HEK293 (cell line): ENCODE results near the gene SSBP3.
A peak's percentile ranks its signal among the peaks of the same experiment; 100 is the strongest.

Source experiments
- CTCF ChIA-PET: fragments of 350-600 bp; formaldehyde crosslinking; extraction: SDS; loops from one replicate; lab custom pipeline; 2021; ENCODE audit warnings: antibody characterized with exemption; lab: Yijun Ruan, JAX
- POLR2A ChIA-PET: fragments of 300-600 bp; formaldehyde crosslinking; extraction: SDS; loops from one replicate; lab custom pipeline; 2020; ENCODE audit warnings: antibody characterized with exemption, inconsistent platforms; lab: Yijun Ruan, JAX
- H3K27ac ChIP-seq: fragments of 200-500 bp; sonication (Bioruptor generic); 2 replicates; pipeline ENCODE4 v1.5.1; 2014; ENCODE audit warnings: low read depth, low read length, control low read depth, inconsistent platforms; ENCODE audit errors: extremely low read depth
- H3K36me3 ChIP-seq, 2 experiments: fragments of 200-500 bp in 1 of 2; sonication (Bioruptor generic) in 1 of 2; 1 replicate in 1 of 2; 2 replicates in 1 of 2; pipeline ENCODE4 v1.5.1; 2014 to 2017; ENCODE audit warnings: inconsistent platforms in 2 of 2, low read length in 2 of 2; ENCODE audit not compliant: control insufficient read depth in 2 of 2, insufficient read depth in 1 of 2
- H3K4me1 ChIP-seq: fragments of 200-500 bp; sonication (Bioruptor generic); 2 replicates; pipeline ENCODE4 v1.5.1; 2014; ENCODE audit warnings: mild to moderate bottlenecking, low read length, inconsistent platforms; ENCODE audit not compliant: control insufficient read depth, insufficient read depth
- H3K4me3 ChIP-seq: 2 replicates; pipeline ENCODE4 v1.5.1; 2011; ENCODE audit warnings: low read depth, mild to moderate bottlenecking, control low read depth, low read length, moderate library complexity
- H3K9me3 ChIP-seq: fragments of 200-500 bp; sonication (Bioruptor generic); 2 replicates; pipeline ENCODE4 v1.5.1; 2014; ENCODE audit warnings: low read depth, low read length, inconsistent platforms; ENCODE audit not compliant: control insufficient read depth, insufficient read depth
- ATF2 ChIP-seq: fragments of 450-650 bp; formaldehyde crosslinking; IDR thresholded peaks from 2 replicates; pipeline ENCODE4 v1.5.1; 2016; ENCODE audit warnings: missing biosample characterization, missing genetic modification characterization, low read depth
- EGR2 ChIP-seq: fragments of 450-650 bp; formaldehyde crosslinking; IDR thresholded peaks from 2 replicates; pipeline ENCODE4 v1.5.1; 2016; ENCODE audit warnings: low read depth, missing biosample characterization, missing genetic modification characterization
- HIC1 ChIP-seq: fragments of 450-650 bp; formaldehyde crosslinking; IDR thresholded peaks from 2 replicates; pipeline ENCODE4 v1.5.1; 2016; ENCODE audit warnings: missing biosample characterization, missing genetic modification characterization
- PRDM10 ChIP-seq: fragments of 450-650 bp; formaldehyde crosslinking; IDR thresholded peaks from 2 replicates; pipeline ENCODE4 v1.5.1; 2016; ENCODE audit warnings: missing biosample characterization, missing genetic modification characterization
- YY2 ChIP-seq: fragments of 450-650 bp; formaldehyde crosslinking; IDR thresholded peaks from 2 replicates; pipeline ENCODE4 v1.5.1; 2016; ENCODE audit warnings: missing biosample characterization, missing genetic modification characterization
- ZBTB6 ChIP-seq: fragments of 450-650 bp; formaldehyde crosslinking; IDR thresholded peaks from 2 replicates; pipeline ENCODE4 v1.5.1; 2017; ENCODE audit warnings: missing biosample characterization, missing genetic modification characterization
- ZFHX2 ChIP-seq: fragments of 450-650 bp; formaldehyde crosslinking; conservative IDR thresholded peaks from 2 replicates; pipeline ENCODE4 v1.5.1; 2016; ENCODE audit warnings: missing biosample characterization, missing genetic modification characterization
- ZNF10 ChIP-seq: fragments of 450-650 bp; formaldehyde crosslinking; IDR thresholded peaks from 2 replicates; pipeline ENCODE4 v1.5.1; 2017; ENCODE audit warnings: missing biosample characterization, missing genetic modification characterization
- ZNF133 ChIP-seq: fragments of 450-650 bp; formaldehyde crosslinking; IDR thresholded peaks from 2 replicates; pipeline ENCODE4 v1.5.1; 2016; ENCODE audit warnings: missing biosample characterization, missing genetic modification characterization
- ZNF18 ChIP-seq: fragments of 450-650 bp; formaldehyde crosslinking; IDR thresholded peaks from 2 replicates; pipeline ENCODE4 v1.5.1; 2016; ENCODE audit warnings: missing biosample characterization, missing genetic modification characterization
- ZNF433 ChIP-seq: fragments of 450-650 bp; formaldehyde crosslinking; IDR thresholded peaks from 2 replicates; pipeline ENCODE4 v1.5.1; 2016; ENCODE audit warnings: missing biosample characterization, missing genetic modification characterization, low read depth
- ZNF513 ChIP-seq: fragments of 450-650 bp; IDR thresholded peaks from 2 replicates; pipeline ENCODE4 v1.5.1; 2018; ENCODE audit warnings: missing biosample characterization, missing genetic modification characterization
- ZNF514 ChIP-seq: fragments of 450-650 bp; formaldehyde crosslinking; IDR thresholded peaks from 2 replicates; pipeline ENCODE4 v1.5.1; 2016; ENCODE audit warnings: missing biosample characterization, missing genetic modification characterization
- ZNF558 ChIP-seq: fragments of 450-650 bp; formaldehyde crosslinking; IDR thresholded peaks from 2 replicates; pipeline ENCODE4 v1.5.1; 2016; ENCODE audit warnings: missing biosample characterization, missing genetic modification characterization
- ZNF610 ChIP-seq: fragments of 450-650 bp; formaldehyde crosslinking; IDR thresholded peaks from 2 replicates; pipeline ENCODE4 v1.5.1; 2016; ENCODE audit warnings: missing biosample characterization, missing genetic modification characterization, borderline replicate concordance
- ZNF623 ChIP-seq: fragments of 450-650 bp; formaldehyde crosslinking; IDR thresholded peaks from 2 replicates; pipeline ENCODE4 v1.5.1; 2016; ENCODE audit warnings: missing biosample characterization, missing genetic modification characterization
- ZNF639 ChIP-seq: fragments of 450-650 bp; formaldehyde crosslinking; IDR thresholded peaks from 2 replicates; pipeline ENCODE4 v1.5.1; 2016; ENCODE audit warnings: missing biosample characterization, missing genetic modification characterization
- ZNF777 ChIP-seq: fragments of 450-650 bp; formaldehyde crosslinking; IDR thresholded peaks from 2 replicates; pipeline ENCODE4 v1.5.1; 2017; ENCODE audit warnings: missing biosample characterization, missing genetic modification characterization, borderline replicate concordance

SSBP3 gene

GRCh38 chr1:54399765-54400164 is 6.4 kb downstream of the SSBP3 start:
- POLR2A ChIA-PET = no interaction called here
- no peak for TF ChIP-seq ATF2 (tag by site-specific recombination)
- no peak for TF ChIP-seq ZNF639
- TF ChIP-seq ZNF18 = no peak
- no peak for TF ChIP-seq ZBTB6 (tag by site-specific recombination)
- no peak for TF ChIP-seq ZNF558 (tag by site-specific recombination)
- peak; percentile 78 for TF ChIP-seq EGR2 (tag by site-specific recombination)
- TF ChIP-seq ZFHX2 (tag by site-specific recombination) = peak; percentile 74
- TF ChIP-seq, all 188 proteins: peak for 2
- H3K36me3 ChIP-seq = peaks cover 14 to 78% of the 10 kb centered on the region in 2 experiments
- no peak overlapping the region for H3K4me3 ChIP-seq
- H3K9me3 ChIP-seq = no peaks in the 10 kb centered on the region
- CTCF ChIA-PET = no interaction called here
- H3K27ac ChIP-seq = no peak overlapping the region
- peaks cover 6% of the 10 kb centered on the region for H3K4me1 ChIP-seq

- POLR2A ChIA-PET = no interaction called here
- H3K4me1 ChIP-seq = peaks cover 2% of the 10 kb centered on the region
- no peak overlapping the region for H3K4me3 ChIP-seq
- CTCF ChIA-PET = no interaction called here
- no peaks in the 10 kb centered on the region for H3K9me3 ChIP-seq
- no peak overlapping the region for H3K27ac ChIP-seq
- H3K36me3 ChIP-seq = peaks cover 14 to 81% of the 10 kb centered on the region in 2 experiments
- TF ChIP-seq ZNF514 (tag by site-specific recombination) = no peak
- TF ChIP-seq YY2 (tag by site-specific recombination) = no peak
- no peak for TF ChIP-seq ZNF623 (tag by site-specific recombination)
- no peak for TF ChIP-seq PRDM10 (tag by site-specific recombination)
- no peak for TF ChIP-seq ZNF610 (tag by site-specific recombination)
- no peak for TF ChIP-seq ZNF513 (tag by site-specific recombination)
- no peak for TF ChIP-seq HIC1 (tag by site-specific recombination)
- TF ChIP-seq ZNF10 (tag by site-specific recombination) = no peak
- TF ChIP-seq ZNF133 (tag by site-specific recombination) = no peak
- TF ChIP-seq ZNF639 = no peak
- no peak for TF ChIP-seq ZNF777 (tag by site-specific recombination)
- no peak for TF ChIP-seq ZNF433 (tag by site-specific recombination)
Observed at GRCh38 chr1:54398963-54399528, 7.1 kb downstream of the SSBP3 start.
